Adipocyte (in vitro differentiated cells): ENCODE data around the gene ALPL.
A peak's percentile ranks its signal among the peaks of the same experiment; 100 is the strongest.

Experiments
- DNase-seq: peaks from one replicate; pipeline ENCODE4 v3.0.0-alpha.2; 2015; ENCODE audit warnings: low read depth
- H3K27me3 ChIP-seq: replicated peaks from 2 replicates; pipeline ENCODE4 v1.7.0; 2013; ENCODE audit warnings: mild to moderate bottlenecking, low read length, moderate library complexity; ENCODE audit not compliant: control insufficient read depth, insufficient read depth
- H3K36me3 ChIP-seq: 2 replicates; pipeline ENCODE4 v1.7.0; 2013; ENCODE audit warnings: low read length, mild to moderate bottlenecking, moderate library complexity; ENCODE audit not compliant: control insufficient read depth, insufficient read depth, severe bottlenecking
- H3K4me1 ChIP-seq: 2 replicates; pipeline ENCODE4 v1.7.0; 2013; ENCODE audit warnings: mild to moderate bottlenecking, low read length, moderate library complexity; ENCODE audit not compliant: control insufficient read depth, insufficient read depth
- H3K4me3 ChIP-seq: 2 replicates; pipeline ENCODE4 v1.7.0; 2013; ENCODE audit warnings: mild to moderate bottlenecking, low read length, moderate library complexity
- H3K9ac ChIP-seq: 2 replicates; pipeline ENCODE4 v1.7.0; 2013; ENCODE audit warnings: mild to moderate bottlenecking, low read length, moderate library complexity
- H3K9me3 ChIP-seq: 2 replicates; pipeline ENCODE4 v1.7.0; 2013; ENCODE audit warnings: mild to moderate bottlenecking, low read length, moderate library complexity; ENCODE audit not compliant: control insufficient read depth

Gene ALPL

GRCh38 chr1:21546122-21546825, 37.1 kb downstream of the ALPL start:
- no peaks in the 10 kb centered on the region for H3K9me3 ChIP-seq
- H3K4me1 ChIP-seq, result peaks cover 31% of the 10 kb centered on the region
- DNase-seq, result no peak
- H3K36me3 ChIP-seq, result no peaks in the 10 kb centered on the region
- H3K9ac ChIP-seq, result peak overlapping the region; percentile 37
- no peak overlapping the region for H3K4me3 ChIP-seq
- no peaks in the 10 kb centered on the region for H3K27me3 ChIP-seq

GRCh38 chr1:21547876-21548275, 38.7 kb downstream of the ALPL start:
- no peak for DNase-seq
- Histone ChIP-seq H3K9me3 (no peaks in the 10 kb centered on the region), H3K4me3 (no peak overlapping the region), H3K4me1 (peaks cover 20% of the 10 kb centered on the region), H3K9ac (no peak overlapping the region), H3K36me3 (no peaks in the 10 kb centered on the region), H3K27me3 (no peaks in the 10 kb centered on the region)

GRCh38 chr1:21550097-21550496, 40.9 kb downstream of the ALPL start:
- peak; percentile 11 for DNase-seq
- Histone ChIP-seq H3K9me3 (no peaks in the 10 kb centered on the region), H3K36me3 (no peaks in the 10 kb centered on the region), H3K4me3 (no peak overlapping the region), H3K9ac (no peak overlapping the region), H3K27me3 (no peaks in the 10 kb centered on the region), H3K4me1 (peaks cover 30% of the 10 kb centered on the region)

- no peaks in the 10 kb centered on the region for H3K9me3 ChIP-seq
- H3K27me3 ChIP-seq, result no peaks in the 10 kb centered on the region
These were observed 41.7 kb downstream of the ALPL start for GRCh38 chr1:21550866-21551475.

GRCh38 chr1:21552715-21553114, 43.5 kb downstream of the ALPL start:
- Histone ChIP-seq H3K4me3 (no peak overlapping the region), H3K27me3 (peaks cover 2% of the 10 kb centered on the region), H3K36me3 (peaks cover 10% of the 10 kb centered on the region), H3K9me3 (no peaks in the 10 kb centered on the region), H3K9ac (peak overlapping the region; percentile 47), H3K4me1 (peaks cover 16% of the 10 kb centered on the region)
- DNase-seq, result peak; percentile 85

More at GRCh38 chr1:21550866-21551475, 41.7 kb downstream of the ALPL start:
- DNase-seq, result no peak
- H3K4me3 ChIP-seq, result no peak overlapping the region
- H3K4me1 ChIP-seq, result peaks cover 25% of the 10 kb centered on the region
- no peak overlapping the region for H3K9ac ChIP-seq
- H3K36me3 ChIP-seq, result no peaks in the 10 kb centered on the region

- H3K27me3 ChIP-seq, result peaks cover 6% of the 10 kb centered on the region
- peak overlapping the region; percentile 47 for H3K9ac ChIP-seq
- H3K4me1 ChIP-seq, result peaks cover 16% of the 10 kb centered on the region
- peak overlapping the region; percentile 9 for H3K4me3 ChIP-seq
- peaks cover 15% of the 10 kb centered on the region for H3K36me3 ChIP-seq
- no peaks in the 10 kb centered on the region for H3K9me3 ChIP-seq
- DNase-seq, result peak; percentile 53
These were observed 44.1 kb downstream of the ALPL start for GRCh38 chr1:21553116-21553926.

GRCh38 chr1:21559788-21560567, 50.8 kb downstream of the ALPL start:
- H3K4me3 ChIP-seq, result no peak overlapping the region
- peaks cover 15% of the 10 kb centered on the region for H3K36me3 ChIP-seq
- no peak for DNase-seq
- no peak overlapping the region for H3K9ac ChIP-seq
- peaks cover 6% of the 10 kb centered on the region for H3K27me3 ChIP-seq
- peaks cover 4% of the 10 kb centered on the region for H3K4me1 ChIP-seq
- no peaks in the 10 kb centered on the region for H3K9me3 ChIP-seq

- H3K9me3 ChIP-seq, result no peaks in the 10 kb centered on the region
- peaks cover 15% of the 10 kb centered on the region for H3K36me3 ChIP-seq
- DNase-seq, result no peak
- H3K9ac ChIP-seq, result no peak overlapping the region
- H3K4me1 ChIP-seq, result peaks cover 7% of the 10 kb centered on the region
- H3K4me3 ChIP-seq, result no peak overlapping the region
- peaks cover 6% of the 10 kb centered on the region for H3K27me3 ChIP-seq
These were observed 51.9 kb downstream of the ALPL start for GRCh38 chr1:21560916-21561638.

GRCh38 chr1:21562896-21563295, 53.7 kb downstream of the ALPL start:
- Histone ChIP-seq H3K9ac (no peak overlapping the region), H3K9me3 (no peaks in the 10 kb centered on the region)
- DNase-seq, result no peak

GRCh38 chr1:21563971-21564370, 54.7 kb downstream of the ALPL start:
- Histone ChIP-seq H3K4me3 (no peak overlapping the region), H3K36me3 (no peaks in the 10 kb centered on the region), H3K4me1 (peaks cover 29% of the 10 kb centered on the region), H3K9ac (no peak overlapping the region), H3K27me3 (no peaks in the 10 kb centered on the region), H3K9me3 (no peaks in the 10 kb centered on the region)
- DNase-seq, result no peak

More at GRCh38 chr1:21562896-21563295, 53.7 kb downstream of the ALPL start:
- Histone ChIP-seq H3K36me3 (peaks cover 4% of the 10 kb centered on the region), H3K27me3 (peaks cover 2% of the 10 kb centered on the region), H3K4me3 (no peak overlapping the region), H3K4me1 (peaks cover 18% of the 10 kb centered on the region)
